Activated T-helper 1 cell treated with anti-CD3 and anti-CD28 coated beads, Interleukin-12 subunit alpha, Interleukin-12 subunit beta, Interleukin-2, Interleukin-4 antibody, amounts not matched to agents 30 ng/mL and 10 ng/mL and 1 ng/mL, durations not matched to agents 14 hours and 24 hours and 36 hours (primary cell): Measurements from ENCODE around the gene C2. TPM values are rescaled to one million over a fixed set of nuclear protein-coding genes. Genes with fewer than 3 reads are reported as not detected.
A peak's percentile ranks its signal among the peaks of the same experiment; 100 is the strongest.

ENCODE experiments used
- DNase-seq: peaks from one replicate; pipeline ENCODE4 v3.0.0; 2021; ENCODE audit warnings: low spot score
- H3K27ac Mint-ChIP-seq: one replicate; pipeline ENCODE4 v1.8.0; 2021; ENCODE audit warnings: mild to moderate bottlenecking, mixed read lengths
- H3K27me3 Mint-ChIP-seq: one replicate; pipeline ENCODE4 v1.8.0; 2022; ENCODE audit warnings: mild to moderate bottlenecking, moderate library complexity, mixed read lengths; ENCODE audit not compliant: insufficient read depth
- H3K36me3 Mint-ChIP-seq: one replicate; pipeline ENCODE4 v1.8.0; 2021; ENCODE audit warnings: low read depth, mixed read lengths
- H3K4me1 Mint-ChIP-seq: one replicate; pipeline ENCODE4 v1.8.0; 2021; ENCODE audit warnings: low read depth, mixed read lengths
- H3K4me3 Mint-ChIP-seq: one replicate; pipeline ENCODE4 v1.8.0; 2021; ENCODE audit warnings: mild to moderate bottlenecking, moderate library complexity, mixed read lengths
- H3K9me3 Mint-ChIP-seq: one replicate; pipeline ENCODE4 v1.8.0; 2021; ENCODE audit warnings: mixed read lengths
- intact Hi-C: fragments of 100-400 bp; cut with micrococcal nuclease; formaldehyde crosslinking; loops from one replicate; pipeline ENCODE4 v1.15.1; 2024
- total RNA-seq: library from RNA; stranded (reverse); gene quantifications from 2 replicates; pipeline ENCODE4 v1.2.3, GENCODE V29; 2022

The C2 gene
- total RNA-seq, result 0.88 and 1.6 TPM in 2 replicates

DNA sequence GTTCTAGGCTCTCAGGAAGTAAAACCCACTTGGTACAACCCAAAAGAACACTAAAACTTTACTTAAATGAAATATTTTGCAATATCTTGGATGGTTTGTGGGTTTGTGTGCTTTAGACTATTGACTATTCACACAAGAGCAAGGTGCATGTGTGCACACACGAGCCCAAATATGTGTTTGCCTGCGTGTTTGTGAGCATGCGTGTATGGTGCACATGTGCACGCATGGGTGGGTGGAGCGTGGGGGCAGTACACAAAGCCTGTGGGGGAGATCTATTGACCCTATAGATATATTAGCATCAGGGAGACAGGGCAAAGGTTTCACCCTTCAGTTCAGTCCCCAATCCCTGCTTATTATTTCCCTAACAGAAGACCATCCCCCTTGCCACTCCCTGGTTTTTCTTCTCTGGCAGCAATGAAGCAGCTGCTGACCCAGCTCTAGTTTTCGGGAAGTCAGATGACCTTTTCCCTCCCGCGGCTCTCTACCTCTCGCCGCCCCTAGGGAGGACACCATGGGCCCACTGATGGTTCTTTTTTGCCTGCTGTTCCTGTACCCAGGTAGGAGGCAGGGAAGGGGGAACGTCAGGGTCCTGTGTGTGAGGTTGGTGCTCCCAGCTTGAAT is at the start of gene C2:
Gene C2, plus strand, starts transcription at position 476 of the 621 bp plus-strand sequence. Its CDS starts 36 bp downstream, at position 512.
- DNase-seq, result no peak
- Mint-ChIP-seq H3K27ac (no peak within 1 kb of the TSS), H3K4me3 (no peak within 1 kb of the TSS), H3K27me3 (peaks cover 7% of the 10 kb centered on the region), H3K9me3 (no peaks in the 10 kb centered on the region), H3K36me3 (no peaks in the 10 kb centered on the region), H3K4me1 (no peaks in the 10 kb centered on the region)
- intact Hi-C loops, result no loop called here

DNA sequence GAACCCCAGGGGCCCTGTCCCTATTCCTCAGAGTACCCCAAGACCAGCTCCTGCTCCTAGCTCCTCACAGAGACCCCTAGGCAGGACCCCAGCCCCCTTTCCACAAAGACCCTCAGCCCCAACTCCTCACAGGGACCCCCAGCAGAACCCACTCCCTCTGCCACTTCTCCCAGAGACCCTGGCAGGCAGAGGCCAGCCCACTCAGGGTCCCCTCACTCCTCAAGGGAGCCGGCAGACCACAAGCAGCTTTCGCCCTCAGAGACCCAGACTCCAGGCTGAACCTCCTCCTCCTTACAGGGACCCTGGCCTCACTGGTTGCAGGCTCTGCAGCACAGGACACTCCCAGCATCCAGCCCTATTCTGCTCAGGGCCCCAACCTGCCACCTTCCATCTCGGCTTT is 49.3 kb upstream of the C2 start:
- intact Hi-C loops, result no loop called here
- DNase-seq, result no peak
- Mint-ChIP-seq H3K27me3 (no peaks in the 10 kb centered on the region), H3K36me3 (peaks cover 7% of the 10 kb centered on the region), H3K27ac (no peak overlapping the region), H3K4me1 (peaks cover 4% of the 10 kb centered on the region), H3K4me3 (no peak overlapping the region), H3K9me3 (no peaks in the 10 kb centered on the region)

GRCh38 chr6:31878726-31879125 is 48.8 kb upstream of the C2 start, which contains the start of gene SLC44A4:
Gene SLC44A4 (minus strand): TSS chr6:31878997. CDS start chr6:31878980, 17 bp downstream.
- H3K4me1 Mint-ChIP-seq, result peaks cover 4% of the 10 kb centered on the region
- H3K9me3 Mint-ChIP-seq, result no peaks in the 10 kb centered on the region
- H3K27ac Mint-ChIP-seq, result no peak within 1 kb of the TSS
- H3K36me3 Mint-ChIP-seq, result peaks cover 7% of the 10 kb centered on the region
- DNase-seq, result no peak
- no peaks in the 10 kb centered on the region for H3K27me3 Mint-ChIP-seq
- intact Hi-C loops, result no loop called here
- H3K4me3 Mint-ChIP-seq, result no peak within 1 kb of the TSS

GRCh38 chr6:31879143-31879542 is 48.4 kb upstream of the C2 start:
- intact Hi-C loops, result no loop called here
- no peak overlapping the region for H3K27ac Mint-ChIP-seq
- no peaks in the 10 kb centered on the region for H3K27me3 Mint-ChIP-seq
- DNase-seq, result no peak
- no peaks in the 10 kb centered on the region for H3K9me3 Mint-ChIP-seq
- peaks cover 3% of the 10 kb centered on the region for H3K4me1 Mint-ChIP-seq
- no peak overlapping the region for H3K4me3 Mint-ChIP-seq
- peaks cover 7% of the 10 kb centered on the region for H3K36me3 Mint-ChIP-seq

GRCh38 chr6:31879901-31880300 is 47.6 kb upstream of the C2 start:
- H3K27me3 Mint-ChIP-seq, result no peaks in the 10 kb centered on the region
- H3K27ac Mint-ChIP-seq, result no peak overlapping the region
- intact Hi-C loops, result no loop called here
- peaks cover 7% of the 10 kb centered on the region for H3K36me3 Mint-ChIP-seq
- H3K4me1 Mint-ChIP-seq, result no peaks in the 10 kb centered on the region
- H3K9me3 Mint-ChIP-seq, result no peaks in the 10 kb centered on the region
- no peak for DNase-seq
- H3K4me3 Mint-ChIP-seq, result no peak overlapping the region

GRCh38 chr6:31880616-31881015 is 46.9 kb upstream of the C2 start:
- Mint-ChIP-seq H3K9me3 (no peaks in the 10 kb centered on the region), H3K4me1 (no peaks in the 10 kb centered on the region), H3K27ac (peak overlapping the region; percentile 57), H3K4me3 (no peak overlapping the region), H3K27me3 (no peaks in the 10 kb centered on the region), H3K36me3 (peaks cover 7% of the 10 kb centered on the region)
- no peak for DNase-seq
- intact Hi-C loops, result no loop called here

- intact Hi-C loops, result no loop called here
- H3K27me3 Mint-ChIP-seq, result no peaks in the 10 kb centered on the region
- no peaks in the 10 kb centered on the region for H3K9me3 Mint-ChIP-seq
- DNase-seq, result no peak
- H3K4me1 Mint-ChIP-seq, result no peaks in the 10 kb centered on the region
- H3K4me3 Mint-ChIP-seq, result no peak overlapping the region
- peak overlapping the region; percentile 57 for H3K27ac Mint-ChIP-seq
- H3K36me3 Mint-ChIP-seq, result peaks cover 11% of the 10 kb centered on the region
Observed at GRCh38 chr6:31881136-31881859, 46.2 kb upstream of the C2 start.

GRCh38 chr6:31882344-31882743 is 45.2 kb upstream of the C2 start:
- H3K9me3 Mint-ChIP-seq, result no peaks in the 10 kb centered on the region
- H3K36me3 Mint-ChIP-seq, result peaks cover 14% of the 10 kb centered on the region
- no peaks in the 10 kb centered on the region for H3K27me3 Mint-ChIP-seq
- no peaks in the 10 kb centered on the region for H3K4me1 Mint-ChIP-seq
- no peak for DNase-seq
- no peak overlapping the region for H3K4me3 Mint-ChIP-seq
- intact Hi-C loops, result no loop called here
- H3K27ac Mint-ChIP-seq, result no peak overlapping the region

DNA sequence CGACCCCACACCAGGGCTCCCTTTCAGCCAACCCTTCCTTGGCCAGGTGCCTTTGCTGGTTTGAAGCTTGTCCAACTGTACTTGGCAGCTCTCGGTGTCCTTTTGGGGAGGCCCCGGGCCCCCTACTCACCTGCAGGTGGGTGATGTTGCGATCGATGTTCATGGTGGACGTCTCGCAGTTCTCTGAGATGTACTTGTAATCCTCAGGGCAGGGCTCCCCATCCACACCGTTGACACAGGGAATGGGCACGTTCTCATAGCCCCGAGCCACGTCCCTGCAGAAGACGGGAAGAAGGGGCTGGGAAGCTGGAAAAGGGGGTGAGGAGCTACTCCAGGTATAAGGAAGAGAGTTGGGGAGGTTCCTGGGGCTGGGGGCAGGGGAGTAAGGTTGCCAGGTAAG is 43.8 kb upstream of the C2 start:
- H3K27me3 Mint-ChIP-seq, result no peaks in the 10 kb centered on the region
- H3K27ac Mint-ChIP-seq, result no peak overlapping the region
- no peaks in the 10 kb centered on the region for H3K4me1 Mint-ChIP-seq
- H3K9me3 Mint-ChIP-seq, result no peaks in the 10 kb centered on the region
- no peak for DNase-seq
- H3K36me3 Mint-ChIP-seq, result peaks cover 17% of the 10 kb centered on the region
- intact Hi-C loops, result no loop called here
- no peak overlapping the region for H3K4me3 Mint-ChIP-seq

- H3K4me3 Mint-ChIP-seq, result no peak overlapping the region
- peaks cover 20% of the 10 kb centered on the region for H3K36me3 Mint-ChIP-seq
Observed at GRCh38 chr6:31884528-31885035, 42.9 kb upstream of the C2 start.

GRCh38 chr6:31886541-31886991 is 41.0 kb upstream of the C2 start:
- DNase-seq, result no peak
- no peaks in the 10 kb centered on the region for H3K9me3 Mint-ChIP-seq
- intact Hi-C loops, result no loop called here
- no peaks in the 10 kb centered on the region for H3K27me3 Mint-ChIP-seq
- H3K27ac Mint-ChIP-seq, result no peak overlapping the region
- H3K4me3 Mint-ChIP-seq, result no peak overlapping the region
- H3K36me3 Mint-ChIP-seq, result peaks cover 23% of the 10 kb centered on the region
- peaks cover 3% of the 10 kb centered on the region for H3K4me1 Mint-ChIP-seq

More at GRCh38 chr6:31884528-31885035, 42.9 kb upstream of the C2 start:
- DNase-seq, result no peak
- Mint-ChIP-seq H3K4me1 (peaks cover 3% of the 10 kb centered on the region), H3K27ac (no peak overlapping the region), H3K27me3 (no peaks in the 10 kb centered on the region), H3K9me3 (no peaks in the 10 kb centered on the region)
- intact Hi-C loops, result no loop called here

DNA sequence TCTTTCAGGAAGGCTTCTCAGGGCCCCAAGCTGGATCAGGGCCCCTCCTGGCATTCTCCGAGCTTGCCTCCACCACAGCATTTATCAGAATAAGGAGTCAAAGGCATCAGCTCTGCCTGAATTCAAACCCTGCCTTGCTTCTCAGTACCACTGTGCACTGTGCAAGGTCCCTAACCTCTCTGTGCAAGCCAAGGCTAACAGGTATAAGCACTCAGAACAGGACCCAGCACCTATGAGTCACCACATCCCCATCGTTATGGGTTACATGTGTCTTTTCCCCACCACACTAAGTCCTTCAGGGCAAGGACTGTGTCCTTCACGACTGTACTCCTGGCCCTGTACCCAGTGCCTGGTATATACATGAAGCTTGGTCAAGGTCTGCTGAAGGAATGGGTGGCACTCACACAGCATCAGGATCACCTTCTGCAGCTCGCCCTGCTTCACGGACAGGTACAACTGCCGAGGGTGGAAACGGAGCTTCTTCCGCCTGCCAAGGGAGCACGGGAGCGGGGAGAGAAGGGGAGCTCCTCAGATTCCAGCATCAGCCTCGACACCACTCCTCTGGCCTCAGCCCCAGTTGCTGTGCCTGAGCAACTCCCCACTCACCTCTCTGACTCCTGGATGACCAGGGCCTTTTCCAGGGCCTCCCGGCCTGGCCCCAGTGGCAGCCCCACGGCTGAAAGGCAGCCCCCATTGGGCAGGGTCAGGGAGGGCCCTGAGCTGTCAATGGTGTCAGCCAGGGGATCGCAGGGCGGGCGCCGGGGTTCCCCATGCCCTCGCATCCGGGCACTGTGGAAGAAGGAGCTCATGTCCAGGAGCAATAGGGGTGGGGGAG is 40.1 kb upstream of the C2 start:
- peaks cover 27% of the 10 kb centered on the region for H3K36me3 Mint-ChIP-seq
- no peaks in the 10 kb centered on the region for H3K9me3 Mint-ChIP-seq
- intact Hi-C loops, result no loop called here
- no peak overlapping the region for H3K27ac Mint-ChIP-seq
- H3K4me3 Mint-ChIP-seq, result no peak overlapping the region
- H3K4me1 Mint-ChIP-seq, result peaks cover 3% of the 10 kb centered on the region
- no peak for DNase-seq
- no peaks in the 10 kb centered on the region for H3K27me3 Mint-ChIP-seq
